K562 (cell line): ENCODE measurements around the gene MMRN2. TPM values are rescaled to one million over a fixed set of nuclear protein-coding genes. Genes with fewer than 3 reads are reported as not detected.
A peak's percentile ranks its signal among the peaks of the same experiment; 100 is the strongest.
"Not testable (repeated sequence)": the region's sequence is repeated elsewhere in the genome, so short reads cannot be mapped to it uniquely, and the experiment has no call there.

Source experiments
- ATAC-seq: fragments of 200-7000 bp; cut with Tn5 transposase; 3 replicates; pipeline ENCODE4 v1.9.1; 2020; ENCODE audit warnings: moderate library complexity
- BruUV-seq: library from RNA; stranded (reverse); fragments of 400-500 nt; replicated peaks from 2 replicates; lab custom pipeline; 2021; lab: Mats Ljungman, UMichigan
- CTCF ChIA-PET: fragments of 300-600 bp; formaldehyde crosslinking; extraction: SDS; loops from one replicate; lab custom pipeline; 2021; ENCODE audit warnings: low intra/inter-chr PET ratio; lab: Yijun Ruan, JAX
- POLR2A ChIA-PET: fragments of 300-600, 350-650 bp; sonication (Branson Sonifier 250); formaldehyde crosslinking; extraction: SDS; loops from one replicate; lab custom pipeline; 2021; ENCODE audit warnings: antibody characterized with exemption, inconsistent platforms; lab: Yijun Ruan, JAX
- DNase-seq, 4 experiments: peaks; one replicate each; pipeline versions ENCODE4 v3.0.0 to v3.0.0-alpha.2; 2011 to 2018; ENCODE audit warnings: low spot score in 3 of 4, mixed read lengths in 3 of 4; ENCODE audit errors: extremely low read depth in 1 of 4
- FAIRE-seq: peaks from 2 replicates; lab custom pipeline; 2011; peaks lifted over from hg19 to GRCh38; lab: Jason Lieb, UNC
- H2AFZ ChIP-seq: 2 replicates; pipeline ENCODE4 v1.6.0; 2011; ENCODE audit warnings: low read depth, low read length, control low read depth, inconsistent platforms
- H3K27ac ChIP-seq: fragments of 200-600 bp; 3 replicates; pipeline ENCODE4 v1.8.0; 2011; ENCODE audit warnings: low read depth, mild to moderate bottlenecking, control low read depth, inconsistent platforms, low read length, moderate library complexity, mixed read lengths; ENCODE audit errors: extremely low read depth
- H3K27me3 ChIP-seq, 2 experiments: fragments of 300-600 bp in 1 of 2; 2 replicates in 1 of 2; 3 replicates in 1 of 2; pipeline versions ENCODE4 v1.6.0 to v1.8.0; 2011; ENCODE audit warnings: inconsistent platforms in 2 of 2, low read length in 2 of 2, mild to moderate bottlenecking in 1 of 2, mixed read lengths in 1 of 2, moderate library complexity in 1 of 2; ENCODE audit not compliant: control insufficient read depth in 2 of 2, insufficient read depth in 2 of 2
- H3K36me3 ChIP-seq: fragments of 300-600 bp; 3 replicates; pipeline ENCODE4 v1.8.0; 2011; ENCODE audit warnings: mild to moderate bottlenecking, low read length, inconsistent platforms; ENCODE audit not compliant: control insufficient read depth, insufficient read depth
- H3K4me1 ChIP-seq, 2 experiments: fragments of 200-600 bp in 1 of 2; replicated peaks in 1 of 2; 2 replicates in 1 of 2; 3 replicates in 1 of 2; pipeline versions ENCODE4 v1.5.1 to v1.8.0; 2011; ENCODE audit warnings: inconsistent platforms in 2 of 2, low read length in 2 of 2, mild to moderate bottlenecking in 1 of 2, mixed read lengths in 1 of 2, moderate library complexity in 1 of 2; ENCODE audit not compliant: control insufficient read depth in 2 of 2, insufficient read depth in 2 of 2
- H3K4me2 ChIP-seq: 2 replicates; pipeline ENCODE4 v1.6.1; 2011; ENCODE audit warnings: low read length, control low read depth, inconsistent platforms, mixed read lengths; ENCODE audit not compliant: insufficient read depth
- H3K4me3 ChIP-seq: fragments of 200-600 bp; sonication (generic), shearing (Covaris generic); 2 replicates; pipeline ENCODE4 v1.5.1; 2016; ENCODE audit warnings: control low read depth, inconsistent platforms
- H3K79me2 ChIP-seq: fragments of 200-600 bp; 3 replicates; pipeline ENCODE4 v1.8.0; 2011; ENCODE audit warnings: low read length, inconsistent platforms; ENCODE audit not compliant: control insufficient read depth, insufficient read depth
- H3K9ac ChIP-seq, 2 experiments: 2 replicates each; pipeline versions ENCODE4 v1.6.0 to v1.6.1; 2011; ENCODE audit warnings: low read depth in 2 of 2, low read length in 2 of 2, control low read depth in 1 of 2, inconsistent platforms in 1 of 2, mild to moderate bottlenecking in 1 of 2, mixed read lengths in 1 of 2; ENCODE audit not compliant: insufficient read depth in 1 of 2
- H3K9me1 ChIP-seq: one replicate; pipeline ENCODE4 v1.6.0; 2011; ENCODE audit warnings: inconsistent platforms, mild to moderate bottlenecking, low read length, moderate library complexity; ENCODE audit not compliant: control insufficient read depth, insufficient read depth
- H3K9me3 ChIP-seq: replicated peaks from 2 replicates; pipeline ENCODE4 v1.5.1; 2011; ENCODE audit warnings: low read depth, low read length, inconsistent platforms; ENCODE audit not compliant: control insufficient read depth, insufficient read depth
- H4K20me1 ChIP-seq: replicated peaks from 2 replicates; pipeline ENCODE4 v1.6.1; 2011; ENCODE audit warnings: low read length, inconsistent platforms, mixed read lengths; ENCODE audit not compliant: control insufficient read depth, insufficient read depth
- CEBPB ChIP-seq: fragments of 450-650 bp; IDR thresholded peaks from 2 replicates; pipeline ENCODE4 v1.6.1; 2016; ENCODE audit warnings: missing genetic modification characterization, missing compliant biosample characterization
- CHD2 ChIP-seq: IDR thresholded peaks from 2 replicates; pipeline ENCODE4 v1.6.1; 2011; ENCODE audit warnings: low read depth, low read length
- KLF6 ChIP-seq: fragments of 250-450 bp; sonication (Bioruptor Pico); IDR thresholded peaks from 2 replicates; pipeline ENCODE4 v1.4.0; 2020; ENCODE audit warnings: mild to moderate bottlenecking, moderate library complexity, borderline replicate concordance
- POLR2G ChIP-seq: fragments of 200-400 bp; formaldehyde crosslinking; IDR thresholded peaks from 2 replicates; pipeline ENCODE4 v1.6.1; 2017; ENCODE audit warnings: low read depth, mild to moderate bottlenecking, antibody characterized with exemption, low read length, moderate library complexity
- PURB ChIP-seq: sonication (generic); formaldehyde crosslinking; IDR thresholded peaks from 2 replicates; pipeline ENCODE4 v1.9.0; 2021; ENCODE audit warnings: low read depth, mild to moderate bottlenecking, missing genetic modification reagents
- ZFX ChIP-seq: sonication (generic); formaldehyde crosslinking; IDR thresholded peaks from 2 replicates; pipeline ENCODE4 v1.8.0; 2022; ENCODE audit warnings: mild to moderate bottlenecking, missing genetic modification reagents, moderate library complexity
- WGBS: fragments of 100-300 bp; shearing (Covaris generic); methylation state at CpG from one replicate; pipeline ENCODE4 v1.1.6; 2016; ENCODE audit warnings: low coverage, mixed read lengths; ENCODE audit not compliant: insufficient coverage; ENCODE audit errors: missing lambda C conversion rate; 5-methylcytosine and 5-hydroxymethylcytosine counted together
- in situ Hi-C: fragments of 300-500 bp; cut with MboI; formaldehyde crosslinking; loops from 4 replicates; pipeline ENCODE4 v1.15.0; 2018; ENCODE audit warnings: inconsistent platforms, mixed read lengths
- intact Hi-C: fragments of 100-400 bp; cut with micrococcal nuclease; formaldehyde crosslinking; loops from 2 replicates; pipeline ENCODE4 v1.14.2; 2022
- polyA plus RNA-seq, 8 experiments: library from polyadenylated mRNA; depleted of rRNA in 4 of 8; stranded (reverse) in 5 of 8; unstranded in 3 of 8; fragments of >200 nt; fragmentation: Nextera tagmentation in 2 of 8; fragmentation: Illumina TruSeq in 1 of 8; extraction: Ambion mirVana in 2 of 8; extraction: Trizol in 1 of 8; gene quantifications; 2 replicates each; pipeline versions ENCODE4 v1.2.1 to v1.2.3, GENCODE V29; 2011 to 2014; ENCODE audit warnings: inconsistent platforms in 1 of 8, missing spikeins in 1 of 8
- total RNA-seq, 7 experiments: library from RNA; depleted of rRNA in 6 of 7; stranded (reverse); fragments of >200 nt in 6 of 7; fragmentation: Illumina TruSeq in 2 of 7; extraction: Trizol in 2 of 7; gene quantifications; 2 replicates each; pipeline versions ENCODE4 v1.2.1 to v1.2.3, GENCODE V29; 2011 to 2021; ENCODE audit warnings: low replicate concordance in 1 of 7
- TF ChIP-seq, protein P1 (sequence below): fragments of 450-650 bp; IDR thresholded peaks from 2 replicates; pipeline ENCODE4 v1.6.1; 2016; ENCODE audit warnings: mild to moderate bottlenecking, moderate library complexity
- TF ChIP-seq, protein P2 (sequence below), 2 experiments: IDR thresholded peaks; 2 replicates each; pipeline ENCODE4 v1.6.1; 2011; ENCODE audit warnings: borderline replicate concordance in 1 of 2, control low read depth in 1 of 2, low read depth in 1 of 2, low read length in 1 of 2, mild to moderate bottlenecking in 1 of 2, mixed read lengths in 1 of 2, moderate library complexity in 1 of 2; ENCODE audit not compliant: insufficient read depth in 1 of 2, insufficient read length in 1 of 2, poor library complexity in 1 of 2, severe bottlenecking in 1 of 2; ENCODE audit errors: extremely low read depth in 1 of 2

Gene MMRN2
- total and polyA plus RNA-seq, 9 of the 15 experiments (the other 6 are each of a cell fraction or from before 2014, with no cell fraction given): 0.07 to 2.0 (median 1.2) TPM

DNA sequence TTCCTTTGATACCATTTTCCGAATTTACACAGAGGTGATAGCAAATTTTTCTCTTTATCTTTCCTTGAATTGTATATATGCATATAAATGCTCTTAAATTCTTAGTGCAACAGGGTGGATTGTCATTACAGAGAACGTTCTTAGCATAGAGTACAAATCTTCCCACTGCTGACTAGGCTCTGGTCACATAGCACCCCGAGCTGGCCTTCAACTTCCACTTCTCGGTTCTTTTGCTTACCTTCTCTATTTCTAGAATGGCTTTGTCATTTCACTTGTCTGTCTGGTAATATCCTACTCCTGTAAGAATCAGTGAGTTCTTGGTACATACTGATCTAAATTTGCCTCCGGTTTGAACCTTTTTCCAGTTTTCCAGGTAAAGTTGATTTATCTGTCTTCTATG, 24.3 kb upstream of the MMRN2 start (continued):
- TF ChIP-seq PURB (no peak), KLF6 (CRISPR knock-in tag) (no peak)

- H3K27me3 ChIP-seq, intact Hi-C loops, BruUV-seq, H3K4me3 ChIP-seq, H3K36me3 ChIP-seq, in situ Hi-C loops, H3K9me3 ChIP-seq, H3K79me2 ChIP-seq, H3K9me1 ChIP-seq, H4K20me1 ChIP-seq, H3K27ac ChIP-seq, CTCF ChIA-PET, H3K4me1 ChIP-seq: not testable (repeated sequence)
- peak in 1 of 4 experiments; percentile 67 for DNase-seq
- H3K9ac ChIP-seq: peak overlapping the region in 1 of 2 experiments; percentile 35; a peak in 1 of 4 replicates
- POLR2A ChIA-PET: interaction anchor here (0.7 to 1.0 kb wide), 2 partner anchors 12 to 14 kb away, joined by 3 to 4 read pairs; no protein-coding TSS in a partner anchor
- FAIRE-seq: peak; percentile 78
- ATAC-seq: peak; percentile 91
- 10% methylated on average over 6 of the region's 6 CpGs for WGBS
- peak overlapping the region; percentile 85 for H2AFZ ChIP-seq
- H3K4me2 ChIP-seq: peak overlapping the region; percentile 54
- TF ChIP-seq CHD2 (peak; percentile 94), CEBPB (peak; percentile 32; the same call in 1 of the 2 replicates), ZFX (CRISPR knock-in tag) (peak; percentile 40; the same call in 1 of the 2 replicates), POLR2G (0 out of 2 replicates have a peak, but pooled peaks have one; percentile 22)
- TF ChIP-seq, protein P1, sequence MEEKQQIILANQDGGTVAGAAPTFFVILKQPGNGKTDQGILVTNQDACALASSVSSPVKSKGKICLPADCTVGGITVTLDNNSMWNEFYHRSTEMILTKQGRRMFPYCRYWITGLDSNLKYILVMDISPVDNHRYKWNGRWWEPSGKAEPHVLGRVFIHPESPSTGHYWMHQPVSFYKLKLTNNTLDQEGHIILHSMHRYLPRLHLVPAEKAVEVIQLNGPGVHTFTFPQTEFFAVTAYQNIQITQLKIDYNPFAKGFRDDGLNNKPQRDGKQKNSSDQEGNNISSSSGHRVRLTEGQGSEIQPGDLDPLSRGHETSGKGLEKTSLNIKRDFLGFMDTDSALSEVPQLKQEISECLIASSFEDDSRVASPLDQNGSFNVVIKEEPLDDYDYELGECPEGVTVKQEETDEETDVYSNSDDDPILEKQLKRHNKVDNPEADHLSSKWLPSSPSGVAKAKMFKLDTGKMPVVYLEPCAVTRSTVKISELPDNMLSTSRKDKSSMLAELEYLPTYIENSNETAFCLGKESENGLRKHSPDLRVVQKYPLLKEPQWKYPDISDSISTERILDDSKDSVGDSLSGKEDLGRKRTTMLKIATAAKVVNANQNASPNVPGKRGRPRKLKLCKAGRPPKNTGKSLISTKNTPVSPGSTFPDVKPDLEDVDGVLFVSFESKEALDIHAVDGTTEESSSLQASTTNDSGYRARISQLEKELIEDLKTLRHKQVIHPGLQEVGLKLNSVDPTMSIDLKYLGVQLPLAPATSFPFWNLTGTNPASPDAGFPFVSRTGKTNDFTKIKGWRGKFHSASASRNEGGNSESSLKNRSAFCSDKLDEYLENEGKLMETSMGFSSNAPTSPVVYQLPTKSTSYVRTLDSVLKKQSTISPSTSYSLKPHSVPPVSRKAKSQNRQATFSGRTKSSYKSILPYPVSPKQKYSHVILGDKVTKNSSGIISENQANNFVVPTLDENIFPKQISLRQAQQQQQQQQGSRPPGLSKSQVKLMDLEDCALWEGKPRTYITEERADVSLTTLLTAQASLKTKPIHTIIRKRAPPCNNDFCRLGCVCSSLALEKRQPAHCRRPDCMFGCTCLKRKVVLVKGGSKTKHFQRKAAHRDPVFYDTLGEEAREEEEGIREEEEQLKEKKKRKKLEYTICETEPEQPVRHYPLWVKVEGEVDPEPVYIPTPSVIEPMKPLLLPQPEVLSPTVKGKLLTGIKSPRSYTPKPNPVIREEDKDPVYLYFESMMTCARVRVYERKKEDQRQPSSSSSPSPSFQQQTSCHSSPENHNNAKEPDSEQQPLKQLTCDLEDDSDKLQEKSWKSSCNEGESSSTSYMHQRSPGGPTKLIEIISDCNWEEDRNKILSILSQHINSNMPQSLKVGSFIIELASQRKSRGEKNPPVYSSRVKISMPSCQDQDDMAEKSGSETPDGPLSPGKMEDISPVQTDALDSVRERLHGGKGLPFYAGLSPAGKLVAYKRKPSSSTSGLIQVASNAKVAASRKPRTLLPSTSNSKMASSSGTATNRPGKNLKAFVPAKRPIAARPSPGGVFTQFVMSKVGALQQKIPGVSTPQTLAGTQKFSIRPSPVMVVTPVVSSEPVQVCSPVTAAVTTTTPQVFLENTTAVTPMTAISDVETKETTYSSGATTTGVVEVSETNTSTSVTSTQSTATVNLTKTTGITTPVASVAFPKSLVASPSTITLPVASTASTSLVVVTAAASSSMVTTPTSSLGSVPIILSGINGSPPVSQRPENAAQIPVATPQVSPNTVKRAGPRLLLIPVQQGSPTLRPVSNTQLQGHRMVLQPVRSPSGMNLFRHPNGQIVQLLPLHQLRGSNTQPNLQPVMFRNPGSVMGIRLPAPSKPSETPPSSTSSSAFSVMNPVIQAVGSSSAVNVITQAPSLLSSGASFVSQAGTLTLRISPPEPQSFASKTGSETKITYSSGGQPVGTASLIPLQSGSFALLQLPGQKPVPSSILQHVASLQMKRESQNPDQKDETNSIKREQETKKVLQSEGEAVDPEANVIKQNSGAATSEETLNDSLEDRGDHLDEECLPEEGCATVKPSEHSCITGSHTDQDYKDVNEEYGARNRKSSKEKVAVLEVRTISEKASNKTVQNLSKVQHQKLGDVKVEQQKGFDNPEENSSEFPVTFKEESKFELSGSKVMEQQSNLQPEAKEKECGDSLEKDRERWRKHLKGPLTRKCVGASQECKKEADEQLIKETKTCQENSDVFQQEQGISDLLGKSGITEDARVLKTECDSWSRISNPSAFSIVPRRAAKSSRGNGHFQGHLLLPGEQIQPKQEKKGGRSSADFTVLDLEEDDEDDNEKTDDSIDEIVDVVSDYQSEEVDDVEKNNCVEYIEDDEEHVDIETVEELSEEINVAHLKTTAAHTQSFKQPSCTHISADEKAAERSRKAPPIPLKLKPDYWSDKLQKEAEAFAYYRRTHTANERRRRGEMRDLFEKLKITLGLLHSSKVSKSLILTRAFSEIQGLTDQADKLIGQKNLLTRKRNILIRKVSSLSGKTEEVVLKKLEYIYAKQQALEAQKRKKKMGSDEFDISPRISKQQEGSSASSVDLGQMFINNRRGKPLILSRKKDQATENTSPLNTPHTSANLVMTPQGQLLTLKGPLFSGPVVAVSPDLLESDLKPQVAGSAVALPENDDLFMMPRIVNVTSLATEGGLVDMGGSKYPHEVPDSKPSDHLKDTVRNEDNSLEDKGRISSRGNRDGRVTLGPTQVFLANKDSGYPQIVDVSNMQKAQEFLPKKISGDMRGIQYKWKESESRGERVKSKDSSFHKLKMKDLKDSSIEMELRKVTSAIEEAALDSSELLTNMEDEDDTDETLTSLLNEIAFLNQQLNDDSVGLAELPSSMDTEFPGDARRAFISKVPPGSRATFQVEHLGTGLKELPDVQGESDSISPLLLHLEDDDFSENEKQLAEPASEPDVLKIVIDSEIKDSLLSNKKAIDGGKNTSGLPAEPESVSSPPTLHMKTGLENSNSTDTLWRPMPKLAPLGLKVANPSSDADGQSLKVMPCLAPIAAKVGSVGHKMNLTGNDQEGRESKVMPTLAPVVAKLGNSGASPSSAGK: peak; percentile 54
- TF ChIP-seq, protein P2, sequence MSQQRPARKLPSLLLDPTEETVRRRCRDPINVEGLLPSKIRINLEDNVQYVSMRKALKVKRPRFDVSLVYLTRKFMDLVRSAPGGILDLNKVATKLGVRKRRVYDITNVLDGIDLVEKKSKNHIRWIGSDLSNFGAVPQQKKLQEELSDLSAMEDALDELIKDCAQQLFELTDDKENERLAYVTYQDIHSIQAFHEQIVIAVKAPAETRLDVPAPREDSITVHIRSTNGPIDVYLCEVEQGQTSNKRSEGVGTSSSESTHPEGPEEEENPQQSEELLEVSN (IDR thresholded peaks at IDR 0.05; ENCODE audit: borderline replicate concordance in 1 of 2, extremely low read depth in 1 of 2, insufficient read depth in 1 of 2, insufficient read length in 1 of 2, low read depth in 1 of 2, low read length in 1 of 2, poor library complexity in 1 of 2, severe bottlenecking in 1 of 2): peak in 1 of 2 experiments; percentile 13
Observed at GRCh38 chr10:86981020-86981419, 23.6 kb upstream of the MMRN2 start.
